CD4-positive, alpha-beta T cell treated with Interleukin-6 at 100 ng/mL for 8 hours (primary cell): ENCODE data around the gene LRRC63.
"Not testable (repeated sequence)": the region's sequence is repeated elsewhere in the genome, so short reads cannot be mapped to it uniquely, and the experiment has no call there.

Source experiments
- DNase-seq: peaks from one replicate; pipeline ENCODE4 v3.0.0-alpha.2; 2020; ENCODE audit warnings: mixed read lengths, low spot score

Gene LRRC63

GRCh38 chr13:46265292-46265691, 53.6 kb downstream of the LRRC63 start:
- DNase-seq, result no peak

DNA sequence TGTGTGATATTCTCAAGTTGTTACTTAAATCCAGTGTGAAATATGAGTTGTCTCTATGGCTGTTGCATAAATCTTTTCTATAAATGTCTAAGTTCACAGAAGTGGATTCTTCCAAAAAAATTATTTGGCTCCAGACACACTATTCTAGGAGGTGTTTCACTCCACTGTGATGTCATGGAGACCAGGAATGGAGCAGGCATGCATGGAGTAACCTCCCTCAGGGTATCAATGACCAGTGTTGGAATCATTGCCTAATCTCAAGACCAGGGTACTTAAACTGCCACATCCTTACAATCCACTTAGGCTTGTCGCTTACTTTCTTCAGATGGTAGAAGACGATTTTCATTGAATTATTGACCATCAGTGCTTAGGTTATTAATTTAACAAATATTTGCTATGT, 55.4 kb downstream of the LRRC63 start:
- DNase-seq, result no peak

GRCh38 chr13:46270416-46270815, 58.7 kb downstream of the LRRC63 start:
- no peak for DNase-seq

DNA sequence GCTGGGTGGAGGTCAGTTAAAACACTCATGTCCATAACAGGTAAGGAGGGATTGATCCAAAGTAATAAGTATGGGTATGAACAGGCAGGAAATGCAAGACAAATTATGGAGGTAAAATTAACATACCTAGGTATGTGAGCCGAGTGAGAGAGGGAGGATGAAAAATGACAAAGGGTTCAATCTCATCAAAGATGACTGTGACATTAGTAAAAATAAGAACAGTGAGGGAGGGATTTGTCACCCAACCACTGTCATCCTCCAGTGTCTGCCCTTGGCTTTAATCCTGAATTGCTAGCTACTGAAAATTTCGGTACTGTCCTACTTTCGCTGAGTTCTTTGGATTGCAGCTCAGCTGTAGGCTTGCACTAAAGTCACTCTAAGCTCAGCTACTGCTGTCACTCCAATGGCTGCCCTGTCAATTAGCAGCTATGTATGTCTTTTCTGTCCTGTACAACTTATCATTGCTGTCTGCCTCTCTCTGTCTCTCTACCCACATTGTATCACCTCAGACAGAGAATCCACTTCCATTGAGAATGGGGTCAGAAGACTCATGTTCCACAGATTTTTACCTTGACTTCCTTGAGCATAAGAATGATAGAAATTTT, 62.5 kb downstream of the LRRC63 start:
- DNase-seq, result no peak

GRCh38 chr13:46278474-46278873, 66.7 kb downstream of the LRRC63 start:
- no peak for DNase-seq

GRCh38 chr13:46281779-46282178, 70.1 kb downstream of the LRRC63 start:
- no peak for DNase-seq

GRCh38 chr13:46283912-46284824, 72.4 kb downstream of the LRRC63 start:
- DNase-seq, result not testable (repeated sequence)

DNA sequence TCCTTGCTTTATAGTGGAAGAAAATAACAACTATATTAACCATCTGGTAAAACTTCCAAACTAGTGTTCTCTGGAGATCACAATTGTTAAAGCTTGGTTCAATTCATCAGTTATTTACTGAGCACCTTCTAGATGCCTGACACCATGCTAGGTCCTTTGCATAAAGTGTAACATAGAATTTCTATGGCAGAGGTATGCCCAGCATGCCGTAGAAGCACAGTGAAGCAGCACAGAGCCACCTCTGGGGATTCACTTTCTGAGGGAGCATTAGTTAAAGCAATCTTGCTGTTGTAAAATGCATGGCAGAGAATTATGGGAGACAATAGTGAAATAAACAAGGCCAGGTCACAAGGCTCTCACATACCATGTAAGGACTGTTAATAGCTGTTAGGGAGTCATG, 75.2 kb downstream of the LRRC63 start:
- no peak for DNase-seq

GRCh38 chr13:46288570-46289259, 77.0 kb downstream of the LRRC63 start:
- DNase-seq, result peak; percentile 70

DNA sequence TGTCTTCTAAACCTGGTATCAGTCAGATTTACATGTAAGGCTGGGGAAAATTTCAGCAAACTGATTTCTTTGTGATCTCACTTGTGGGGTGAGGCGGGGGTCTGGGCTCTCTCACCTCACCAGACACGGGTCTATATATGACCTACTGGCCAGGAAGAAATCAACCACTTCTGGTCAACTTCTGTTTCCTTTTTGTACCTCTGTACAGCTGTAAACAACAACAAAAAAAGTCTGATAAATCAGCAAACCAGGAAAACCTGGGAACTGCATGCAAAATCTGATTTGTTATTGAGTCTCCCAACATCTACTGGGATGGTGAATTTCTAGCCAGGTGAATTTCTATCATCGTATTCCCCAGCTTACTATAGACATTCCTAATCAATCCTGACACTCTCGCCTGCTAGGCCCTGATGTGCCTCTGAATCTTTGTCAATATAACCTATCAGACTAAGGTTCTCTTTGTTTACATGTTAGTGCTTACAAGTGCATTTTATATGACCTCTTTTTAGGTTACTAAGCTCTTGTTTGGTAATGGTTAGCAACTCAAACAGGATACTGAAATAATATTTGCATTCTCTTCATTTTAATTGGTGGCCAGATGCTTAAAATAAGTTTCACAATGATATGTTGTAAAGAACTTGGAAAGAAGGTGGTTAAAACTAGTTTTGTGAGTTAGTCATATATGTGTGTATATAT, 77.7 kb downstream of the LRRC63 start:
- DNase-seq, result no peak

- DNase-seq, result no peak
These were observed 78.7 kb downstream of the LRRC63 start for GRCh38 chr13:46290434-46290833.

DNA sequence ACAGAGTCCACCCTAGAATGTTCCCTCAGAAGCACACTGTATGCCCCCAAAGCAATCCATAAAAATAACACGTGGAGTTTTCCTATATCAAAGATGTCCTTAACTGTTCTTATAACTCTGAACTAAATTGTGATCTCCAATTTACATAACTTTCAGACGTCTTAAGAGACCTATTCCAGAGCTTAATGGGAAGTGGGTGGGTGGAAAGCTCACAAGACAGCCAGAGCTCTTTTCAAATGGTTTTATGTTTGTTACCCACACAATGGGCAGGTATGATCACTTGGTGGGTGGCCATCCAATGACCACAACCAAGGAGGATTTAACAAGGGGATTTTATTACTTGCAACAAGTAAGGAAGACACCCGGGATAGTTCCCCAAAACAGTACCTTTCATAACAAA, 81.7 kb downstream of the LRRC63 start:
- no peak for DNase-seq

DNA sequence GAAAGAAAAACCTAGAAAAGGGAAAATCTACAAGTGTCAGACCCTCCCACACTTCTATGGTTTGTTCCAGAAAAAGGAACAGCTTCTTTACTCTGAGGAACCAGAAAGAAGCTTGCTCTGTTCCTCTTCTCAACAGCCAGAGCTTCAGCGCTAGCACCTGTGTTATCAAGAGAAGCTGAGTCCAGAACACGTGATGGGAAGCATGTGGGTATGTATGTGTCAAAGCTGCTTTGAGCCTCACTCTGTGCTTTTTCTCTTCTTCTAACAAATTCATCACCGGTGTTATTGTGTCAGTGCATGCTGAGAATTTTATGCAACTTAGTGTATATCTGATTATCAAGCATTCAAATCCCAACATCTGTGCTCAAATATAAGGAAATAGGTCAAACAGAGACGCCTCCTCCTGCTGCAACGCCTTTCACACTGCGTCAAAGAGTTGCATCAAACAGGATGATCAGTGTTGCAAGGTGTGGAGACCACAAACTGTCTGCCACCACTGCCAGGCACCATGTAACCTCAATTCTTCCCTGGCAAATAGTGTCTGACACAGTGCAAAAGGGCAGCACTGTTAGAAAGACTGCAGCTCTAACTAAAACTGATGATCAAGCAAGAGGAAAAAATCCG, 83.9 kb downstream of the LRRC63 start:
- DNase-seq, result peak; percentile 75

DNA sequence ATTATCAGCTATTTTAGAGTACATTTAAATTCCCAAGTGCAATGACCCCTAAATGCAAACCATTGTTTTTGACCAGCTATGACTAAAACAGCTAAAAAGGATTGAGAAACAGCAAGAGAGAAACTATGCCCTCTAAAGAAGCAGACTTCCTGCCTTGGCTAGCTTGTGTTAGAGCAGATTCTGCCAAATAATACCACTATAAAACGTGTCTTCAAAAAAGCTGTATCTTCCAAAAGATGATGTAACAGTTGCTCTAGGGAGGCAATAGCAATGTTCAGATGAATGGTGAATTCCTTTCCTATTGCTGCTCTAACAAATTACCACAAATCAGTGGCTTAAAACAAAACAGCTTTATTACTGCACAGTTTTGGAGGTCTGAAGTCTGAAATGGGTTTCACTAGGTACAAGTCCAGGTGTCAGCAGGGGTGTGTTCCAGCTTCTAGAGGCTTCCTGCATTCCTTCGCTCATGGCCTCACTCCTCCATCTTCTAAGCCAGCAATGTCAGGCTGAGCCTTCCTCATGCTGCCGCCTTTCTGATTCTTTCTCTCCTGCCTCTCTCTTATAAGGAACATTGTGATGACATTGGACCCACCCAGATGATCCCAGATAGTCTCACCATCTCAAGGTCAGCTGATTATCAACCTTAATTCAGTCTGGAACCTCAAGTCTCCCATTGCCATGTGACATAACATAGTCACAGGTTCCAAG, 84.5 kb downstream of the LRRC63 start:
- peak; percentile 57 for DNase-seq

- no peak for DNase-seq
These were observed 85.2 kb downstream of the LRRC63 start for GRCh38 chr13:46296921-46297320.

GRCh38 chr13:46297361-46297811, 85.7 kb downstream of the LRRC63 start:
- DNase-seq, result peak; percentile 17

- no peak for DNase-seq
These were observed 92.1 kb downstream of the LRRC63 start for GRCh38 chr13:46303742-46304385.

DNA sequence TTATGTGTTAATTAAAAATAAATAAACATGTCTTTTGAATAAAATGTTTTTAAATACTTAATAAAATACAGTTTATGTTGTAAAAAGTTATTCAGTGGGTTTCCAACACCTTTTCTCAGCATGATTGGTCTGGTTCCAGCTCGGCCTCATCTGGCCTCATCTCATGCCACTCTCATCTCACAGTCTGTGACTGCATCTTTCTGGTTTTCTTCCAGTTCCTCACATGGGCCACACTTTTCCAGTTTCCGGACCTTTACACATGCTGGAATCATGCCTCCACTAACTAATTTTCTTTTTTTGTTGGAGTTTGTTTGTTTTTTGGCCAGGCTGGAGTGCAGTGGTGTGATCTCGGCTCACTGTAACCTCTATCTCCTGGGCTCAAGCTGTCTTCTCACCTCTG, 92.8 kb downstream of the LRRC63 start:
- DNase-seq, result no peak

DNA sequence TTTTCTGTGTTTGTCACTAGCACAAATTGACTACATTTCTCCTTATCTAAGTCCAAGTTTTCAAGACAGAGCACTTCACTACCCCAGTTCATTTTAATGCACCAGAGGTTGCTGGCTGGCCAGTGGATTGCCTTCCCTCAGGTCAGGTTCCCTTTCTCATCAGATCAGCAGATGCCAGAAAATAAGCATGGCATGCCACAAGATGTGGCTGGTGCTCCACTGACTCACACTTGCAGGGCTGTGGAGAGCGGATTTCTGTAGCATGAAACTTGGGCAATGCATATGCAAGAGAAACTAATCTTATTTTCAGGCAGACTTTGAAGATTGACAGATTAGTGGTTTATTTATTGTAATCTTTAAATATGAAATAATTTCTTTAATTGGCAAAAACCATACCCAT, 95.8 kb downstream of the LRRC63 start:
- no peak for DNase-seq

DNA sequence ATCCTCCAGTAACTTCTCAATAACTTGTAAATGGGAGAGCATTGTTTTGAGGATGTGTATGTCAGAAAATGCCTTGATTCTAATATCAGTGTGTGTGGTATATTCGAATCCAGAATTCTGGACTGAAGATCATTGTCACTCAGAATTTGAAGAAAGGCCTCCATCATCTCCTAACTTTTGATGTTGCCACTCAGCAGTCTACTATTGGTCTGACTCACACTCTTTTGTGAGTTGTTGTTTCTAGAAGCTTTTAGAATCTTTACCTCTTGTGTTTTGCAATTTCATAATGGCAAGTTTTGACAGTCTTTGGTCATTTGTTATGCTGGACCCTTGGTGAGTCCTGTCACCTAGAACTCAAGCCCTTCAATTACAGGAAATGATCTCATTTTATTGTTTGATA, 98.3 kb downstream of the LRRC63 start:
- no peak for DNase-seq

DNA sequence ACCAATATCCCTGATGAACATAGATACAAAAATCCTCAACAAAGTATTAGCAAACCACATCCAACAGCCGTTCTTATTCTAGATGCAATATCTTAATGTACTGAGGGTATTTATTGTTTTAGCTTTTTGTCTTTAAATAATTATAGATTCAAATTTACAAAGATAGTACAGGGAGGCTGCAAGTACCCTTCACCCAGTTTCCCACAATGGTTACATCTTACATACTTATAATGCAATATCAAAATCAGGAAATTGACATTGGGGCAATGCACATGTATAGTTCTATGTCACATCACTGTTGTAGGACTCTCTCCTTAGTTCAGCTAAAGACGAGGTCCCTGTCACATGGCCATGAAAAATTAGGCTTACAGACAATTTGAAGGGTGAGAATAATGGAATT, 99.5 kb downstream of the LRRC63 start:
- DNase-seq, result no peak
